HCT116 (cell line): ENCODE results near the gene NDUFB10. TPM values are rescaled to one million over a fixed set of nuclear protein-coding genes. Genes with fewer than 3 reads are reported as not detected.

ENCODE experiments used
- ATF3 ChIP-seq: IDR thresholded peaks from 2 replicates; pipeline ENCODE4 v1.6.1; 2012
- CBX3 ChIP-seq: IDR thresholded peaks from 2 replicates; pipeline ENCODE4 v1.6.1; 2012; ENCODE audit warnings: low read depth
- CTCF ChIP-seq, 3 experiments: fragments of 200-600 bp in 1 of 3; sonication (generic) in 1 of 3; IDR thresholded peaks in 2 of 3; conservative IDR thresholded peaks in 1 of 3; 2 replicates each; pipeline ENCODE4 v1.5.1; 2012 to 2017; ENCODE audit warnings: low read depth in 2 of 3, low read length in 2 of 3, antibody characterized with exemption in 1 of 3, borderline replicate concordance in 1 of 3, control low read depth in 1 of 3, mild to moderate bottlenecking in 1 of 3, mixed read lengths in 1 of 3, mixed run types in 1 of 3, moderate library complexity in 1 of 3; ENCODE audit not compliant: insufficient read depth in 1 of 3
- EZH2 ChIP-seq: fragments of 200-600 bp; sonication (generic); IDR thresholded peaks from 2 replicates; pipeline ENCODE4 v1.6.1; 2017; ENCODE audit warnings: antibody characterized with exemption, mixed run types
- FOSL1 ChIP-seq: IDR thresholded peaks from 2 replicates; pipeline ENCODE4 v1.6.1; 2012; ENCODE audit warnings: low read depth
- JUND ChIP-seq: IDR thresholded peaks from 2 replicates; pipeline ENCODE4 v1.6.1; 2012
- MAX ChIP-seq: IDR thresholded peaks from 2 replicates; pipeline ENCODE4 v1.6.1; 2012
- POLR2A ChIP-seq: IDR thresholded peaks from 2 replicates; pipeline ENCODE4 v1.7.0; 2011; ENCODE audit warnings: borderline replicate concordance; ENCODE audit not compliant: insufficient read depth, insufficient read length; ENCODE audit errors: extremely low read depth
- POLR2AphosphoS5 ChIP-seq: IDR thresholded peaks from 2 replicates; pipeline ENCODE4 v1.6.1; 2011; ENCODE audit warnings: mild to moderate bottlenecking, low read depth, low read length, moderate library complexity
- RAD21 ChIP-seq: IDR thresholded peaks from 2 replicates; pipeline ENCODE4 v1.6.1; 2012; ENCODE audit warnings: low read depth, mild to moderate bottlenecking
- ZNF274 ChIP-seq: fragments of 200-500 bp; sonication (Bioruptor generic); IDR thresholded peaks from 2 replicates; pipeline ENCODE4 v1.6.1; 2014; ENCODE audit warnings: mild to moderate bottlenecking, low read depth, low read length, inconsistent platforms
- total RNA-seq: library from RNA; stranded (reverse); gene quantifications from one replicate; pipeline ENCODE4 v1.2.1, GENCODE V29; 2021; ENCODE audit not compliant: unreplicated experiment

NDUFB10 gene
- total RNA-seq, 1 experiment from 2014 or later: 273 TPM

GRCh38 chr16:2009791-2010510 is 50.6 kb downstream of the NDUFB10 start, which contains the start of gene ZNF598 (continued):
- no peak for TF ChIP-seq ZNF274
- TF ChIP-seq MAX: peak; percentile 96
- peak; percentile 82 for TF ChIP-seq POLR2AphosphoS5
- TF ChIP-seq JUND: no peak
- TF ChIP-seq EZH2: no peak
- no peak for TF ChIP-seq CTCF (IDR thresholded peaks at IDR 0.05 in 2 of 3, conservative IDR thresholded peaks at IDR 0.05 in 1 of 3; ENCODE audit: borderline replicate concordance in 1 of 3, insufficient read depth in 1 of 3, low read depth in 2 of 3, low read length in 2 of 3)
- no peak for TF ChIP-seq ATF3
- TF ChIP-seq FOSL1: no peak
- TF ChIP-seq RAD21: no peak
- TF ChIP-seq CBX3: no peak
- TF ChIP-seq POLR2A: no peak

Other genes with a start within 250 kb of the NDUFB10 start
- 103 TPM for gene NME3, start 188.0 kb upstream of the NDUFB10 start, total RNA-seq
- gene EME2, start 186.7 kb upstream of the NDUFB10 start, total RNA-seq: 36.3 TPM
- 200 TPM for gene MRPS34, start 186.4 kb upstream of the NDUFB10 start, total RNA-seq
- gene SPSB3, start 177.0 kb upstream of the NDUFB10 start, total RNA-seq: 31.6 TPM
- gene NUBP2, start 176.6 kb upstream of the NDUFB10 start, total RNA-seq: 103 TPM
- gene IGFALS, start 165.8 kb upstream of the NDUFB10 start, total RNA-seq: 0.10 TPM
- 39.1 TPM for gene HAGH, start 132.7 kb upstream of the NDUFB10 start, total RNA-seq
- gene FAHD1, start 132.3 kb upstream of the NDUFB10 start, total RNA-seq: 25.8 TPM
- gene MEIOB, start 87.4 kb upstream of the NDUFB10 start, total RNA-seq: 0.59 TPM
- not detected for gene HS3ST6, start 41.1 kb upstream of the NDUFB10 start, total RNA-seq
- gene MSRB1, start 16.3 kb upstream of the NDUFB10 start, total RNA-seq: 18.3 TPM
- gene RPL3L, start 4.8 kb upstream of the NDUFB10 start, total RNA-seq: 0.93 TPM
- gene RPS2, start 5.3 kb downstream of the NDUFB10 start, total RNA-seq: 6,265 TPM
- 0.30 TPM for gene RNF151, start 7.3 kb downstream of the NDUFB10 start, total RNA-seq
- gene TBL3, start 12.5 kb downstream of the NDUFB10 start, total RNA-seq: 68.9 TPM
- 10.0 TPM for gene NOXO1, start 21.9 kb downstream of the NDUFB10 start, total RNA-seq
- 47.3 TPM for gene GFER, start 24.7 kb downstream of the NDUFB10 start, total RNA-seq
- 11.5 TPM for gene SYNGR3, start 30.4 kb downstream of the NDUFB10 start, total RNA-seq
- gene ZNF598, start 50.3 kb downstream of the NDUFB10 start, total RNA-seq: 57.4 TPM
- gene NPW, start 60.2 kb downstream of the NDUFB10 start, total RNA-seq: 226 TPM
- gene NHERF2, start 67.4 kb downstream of the NDUFB10 start, total RNA-seq: 58.4 TPM
- gene NTHL1, start 88.3 kb downstream of the NDUFB10 start, total RNA-seq: 40.1 TPM
- 74.1 TPM for gene TSC2, start 88.4 kb downstream of the NDUFB10 start, total RNA-seq
- gene PKD1, start 176.4 kb downstream of the NDUFB10 start, total RNA-seq: 137 TPM
- 44.9 TPM for gene RAB26, start 189.1 kb downstream of the NDUFB10 start, total RNA-seq
- gene TRAF7, start 196.2 kb downstream of the NDUFB10 start, total RNA-seq: 160 TPM
- 5.9 TPM for gene CASKIN1, start 237.1 kb downstream of the NDUFB10 start, total RNA-seq
- gene MLST8, start 245.9 kb downstream of the NDUFB10 start, total RNA-seq: 58.7 TPM